Measurements from ENCODE around the gene WNT11.
A peak's percentile ranks its signal among the peaks of the same experiment; 100 is the strongest.

WNT11 gene

GRCh38 chr11:76235233-76236091 is 29.2 kb upstream of the WNT11 start:
- Mint-ChIP-seq H3K9me3 (no peaks in the 10 kb centered on the region), H3K4me1 (peaks cover 45% of the 10 kb centered on the region), H3K27ac (ENCODE audit: low read depth) (peak overlapping the region; percentile 99), H3K4me3 (peak overlapping the region; percentile 92), H3K27me3 (peaks cover 4% of the 10 kb centered on the region), H3K36me3 (ENCODE audit: insufficient read depth) (peaks cover 34% of the 10 kb centered on the region)
- DNase-seq (ENCODE audit: low spot score in 2 of 2) (peak; percentile 88 to 96), ATAC-seq (replicated peaks; ENCODE audit: extremely low read depth, poor library complexity, severe bottlenecking) (peak; percentile 90)

GRCh38 chr11:76234416-76235232 is 28.3 kb upstream of the WNT11 start:
- peaks cover 34% of the 10 kb centered on the region for H3K36me3 Mint-ChIP-seq (ENCODE audit: insufficient read depth)
- H3K4me1 Mint-ChIP-seq, result peaks cover 45% of the 10 kb centered on the region
- no peaks in the 10 kb centered on the region for H3K27me3 Mint-ChIP-seq
- no peaks in the 10 kb centered on the region for H3K9me3 Mint-ChIP-seq
- peak; percentile 19 to 22 for DNase-seq (ENCODE audit: low spot score in 2 of 2)
- peak overlapping the region; percentile 92 for H3K4me3 Mint-ChIP-seq
- peak; percentile 18 for ATAC-seq (replicated peaks; ENCODE audit: extremely low read depth, poor library complexity, severe bottlenecking)
- peak overlapping the region; percentile 99 for H3K27ac Mint-ChIP-seq (ENCODE audit: low read depth)

- Mint-ChIP-seq H3K36me3 (ENCODE audit: insufficient read depth) (peaks cover 34% of the 10 kb centered on the region), H3K9me3 (no peaks in the 10 kb centered on the region), H3K27ac (ENCODE audit: low read depth) (peak overlapping the region; percentile 83), H3K4me1 (peaks cover 45% of the 10 kb centered on the region), H3K4me3 (peak overlapping the region; percentile 92), H3K27me3 (no peaks in the 10 kb centered on the region)
- ATAC-seq (replicated peaks; ENCODE audit: extremely low read depth, poor library complexity, severe bottlenecking) (no peak), DNase-seq (ENCODE audit: low spot score in 2 of 2) (no peak)
Observed at GRCh38 chr11:76234021-76234415, 27.7 kb upstream of the WNT11 start.

- peak overlapping the region; percentile 83 for H3K27ac Mint-ChIP-seq (ENCODE audit: low read depth)
- H3K4me1 Mint-ChIP-seq, result peaks cover 45% of the 10 kb centered on the region
- H3K27me3 Mint-ChIP-seq, result peaks cover 3% of the 10 kb centered on the region
Observed at GRCh38 chr11:76233196-76233921, 27.1 kb upstream of the WNT11 start.

GRCh38 chr11:76232026-76232665 is 25.8 kb upstream of the WNT11 start:
- H3K36me3 Mint-ChIP-seq (ENCODE audit: insufficient read depth), result peaks cover 34% of the 10 kb centered on the region
- peaks cover 45% of the 10 kb centered on the region for H3K4me1 Mint-ChIP-seq
- peaks cover 13% of the 10 kb centered on the region for H3K27me3 Mint-ChIP-seq
- peak; percentile 21 for ATAC-seq (replicated peaks; ENCODE audit: extremely low read depth, poor library complexity, severe bottlenecking)
- H3K27ac Mint-ChIP-seq (ENCODE audit: low read depth), result peak overlapping the region; percentile 41
- H3K4me3 Mint-ChIP-seq, result peak overlapping the region; percentile 73
- H3K9me3 Mint-ChIP-seq, result no peaks in the 10 kb centered on the region
- peak in 1 of 2 donors; percentile 26 for DNase-seq (ENCODE audit: low spot score in 2 of 2)

More at GRCh38 chr11:76233196-76233921, 27.1 kb upstream of the WNT11 start:
- peaks cover 34% of the 10 kb centered on the region for H3K36me3 Mint-ChIP-seq (ENCODE audit: insufficient read depth)
- no peak for ATAC-seq (replicated peaks; ENCODE audit: extremely low read depth, poor library complexity, severe bottlenecking)
- no peak for DNase-seq (ENCODE audit: low spot score in 2 of 2)
- no peaks in the 10 kb centered on the region for H3K9me3 Mint-ChIP-seq
- peak overlapping the region; percentile 92 for H3K4me3 Mint-ChIP-seq

- Mint-ChIP-seq H3K4me1 (peaks cover 36% of the 10 kb centered on the region), H3K27ac (ENCODE audit: low read depth) (no peak overlapping the region), H3K36me3 (ENCODE audit: insufficient read depth) (peaks cover 25% of the 10 kb centered on the region), H3K27me3 (peaks cover 13% of the 10 kb centered on the region), H3K9me3 (no peaks in the 10 kb centered on the region), H3K4me3 (no peak overlapping the region)
- ATAC-seq (replicated peaks; ENCODE audit: extremely low read depth, poor library complexity, severe bottlenecking), result no peak
- no peak for DNase-seq (ENCODE audit: low spot score in 2 of 2)
Observed at GRCh38 chr11:76231121-76231738, 24.9 kb upstream of the WNT11 start.

GRCh38 chr11:76230392-76230791 is 24.1 kb upstream of the WNT11 start:
- H3K27me3 Mint-ChIP-seq, result peaks cover 13% of the 10 kb centered on the region
- ATAC-seq (replicated peaks; ENCODE audit: extremely low read depth, poor library complexity, severe bottlenecking) (no peak), DNase-seq (ENCODE audit: low spot score in 2 of 2) (no peak)
- no peak overlapping the region for H3K4me3 Mint-ChIP-seq
- H3K9me3 Mint-ChIP-seq, result no peaks in the 10 kb centered on the region
- no peak overlapping the region for H3K27ac Mint-ChIP-seq (ENCODE audit: low read depth)
- peaks cover 17% of the 10 kb centered on the region for H3K36me3 Mint-ChIP-seq (ENCODE audit: insufficient read depth)
- peaks cover 28% of the 10 kb centered on the region for H3K4me1 Mint-ChIP-seq

GRCh38 chr11:76229690-76230240 is 23.5 kb upstream of the WNT11 start:
- ATAC-seq (replicated peaks; ENCODE audit: extremely low read depth, poor library complexity, severe bottlenecking), result no peak
- H3K4me1 Mint-ChIP-seq, result peaks cover 24% of the 10 kb centered on the region
- H3K27me3 Mint-ChIP-seq, result peaks cover 13% of the 10 kb centered on the region
- no peaks in the 10 kb centered on the region for H3K9me3 Mint-ChIP-seq
- H3K27ac Mint-ChIP-seq (ENCODE audit: low read depth), result no peak overlapping the region
- H3K36me3 Mint-ChIP-seq (ENCODE audit: insufficient read depth), result peaks cover 11% of the 10 kb centered on the region
- H3K4me3 Mint-ChIP-seq, result no peak overlapping the region
- DNase-seq (ENCODE audit: low spot score in 2 of 2), result no peak

- Mint-ChIP-seq H3K27ac (ENCODE audit: low read depth) (no peak overlapping the region), H3K27me3 (peaks cover 13% of the 10 kb centered on the region)
Observed at GRCh38 chr11:76228875-76229149, 22.5 kb upstream of the WNT11 start.

GRCh38 chr11:76228071-76228874 is 22.0 kb upstream of the WNT11 start:
- ATAC-seq (replicated peaks; ENCODE audit: extremely low read depth, poor library complexity, severe bottlenecking) (no peak), DNase-seq (ENCODE audit: low spot score in 2 of 2) (no peak)
- Mint-ChIP-seq H3K27me3 (peaks cover 13% of the 10 kb centered on the region), H3K4me3 (no peak overlapping the region), H3K9me3 (no peaks in the 10 kb centered on the region), H3K4me1 (peaks cover 15% of the 10 kb centered on the region), H3K36me3 (ENCODE audit: insufficient read depth) (no peaks in the 10 kb centered on the region), H3K27ac (ENCODE audit: low read depth) (no peak overlapping the region)

More at GRCh38 chr11:76228875-76229149, 22.5 kb upstream of the WNT11 start:
- ATAC-seq (replicated peaks; ENCODE audit: extremely low read depth, poor library complexity, severe bottlenecking) (no peak), DNase-seq (ENCODE audit: low spot score in 2 of 2) (no peak)
- Mint-ChIP-seq H3K9me3 (no peaks in the 10 kb centered on the region), H3K4me1 (peaks cover 21% of the 10 kb centered on the region), H3K36me3 (ENCODE audit: insufficient read depth) (peaks cover 4% of the 10 kb centered on the region), H3K4me3 (no peak overlapping the region)

- no peak overlapping the region for H3K4me3 Mint-ChIP-seq
- H3K27ac Mint-ChIP-seq (ENCODE audit: low read depth), result no peak overlapping the region
- peaks cover 13% of the 10 kb centered on the region for H3K27me3 Mint-ChIP-seq
- DNase-seq (ENCODE audit: low spot score in 2 of 2), result no peak
- no peaks in the 10 kb centered on the region for H3K36me3 Mint-ChIP-seq (ENCODE audit: insufficient read depth)
- H3K9me3 Mint-ChIP-seq, result no peaks in the 10 kb centered on the region
- peaks cover 5% of the 10 kb centered on the region for H3K4me1 Mint-ChIP-seq
- ATAC-seq (replicated peaks; ENCODE audit: extremely low read depth, poor library complexity, severe bottlenecking), result no peak
Observed at GRCh38 chr11:76226626-76227025, 20.3 kb upstream of the WNT11 start.
